GM18907 (cell line): ENCODE results near the gene NPAS1.
A peak's percentile ranks its signal among the peaks of the same experiment; 100 is the strongest.
"Not testable (repeated sequence)": the region's sequence is repeated elsewhere in the genome, so short reads cannot be mapped to it uniquely, and the experiment has no call there.

ENCODE experiments used
- ATAC-seq: cut with Tn5 transposase; IDR thresholded peaks from one replicate; pipeline ENCODE4 v1.9.1; 2021; ENCODE audit warnings: mild to moderate bottlenecking, moderate library complexity; ENCODE audit not compliant: unreplicated experiment

NPAS1 gene

DNA sequence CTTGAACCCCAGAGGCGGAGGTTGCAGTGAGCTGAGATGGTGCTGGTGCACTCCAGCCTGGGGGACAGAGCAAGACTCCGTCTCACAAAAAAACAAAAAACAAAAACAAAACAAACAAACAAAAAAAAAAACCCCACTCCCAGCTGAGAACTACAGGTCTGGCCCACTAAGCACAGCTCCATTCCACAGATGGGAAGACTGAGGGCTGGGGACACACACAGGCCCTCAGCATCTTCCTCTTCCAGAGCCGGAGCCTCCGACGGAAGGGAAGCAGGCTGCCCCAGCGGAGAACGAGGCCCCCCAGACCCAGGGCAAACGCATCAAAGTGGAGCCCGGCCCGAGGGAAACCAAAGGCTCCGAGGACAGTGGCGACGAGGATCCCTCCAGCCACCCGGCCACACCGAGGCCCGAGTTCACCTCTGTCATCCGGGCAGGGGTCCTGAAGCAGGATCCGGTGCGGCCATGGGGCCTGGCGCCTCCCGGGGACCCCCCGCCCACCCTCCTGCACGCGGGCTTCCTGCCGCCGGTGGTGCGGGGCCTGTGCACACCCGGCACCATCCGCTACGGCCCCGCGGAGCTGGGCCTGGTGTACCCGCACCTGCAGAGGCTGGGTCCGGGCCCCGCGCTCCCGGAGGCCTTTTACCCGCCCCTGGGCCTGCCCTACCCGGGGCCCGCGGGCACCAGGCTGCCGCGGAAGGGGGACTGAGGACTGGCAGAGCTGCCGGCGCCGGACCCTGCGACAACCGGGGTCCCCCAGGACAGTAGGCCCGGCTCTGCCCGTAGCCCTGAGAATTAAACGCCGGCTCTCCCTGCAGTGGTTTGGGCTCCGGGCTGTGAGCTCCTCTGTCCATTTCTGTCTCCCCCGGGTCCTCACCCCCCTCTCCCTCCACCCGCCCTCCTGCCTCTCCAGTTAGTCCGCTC lies 25.6 kb downstream of the NPAS1 start:
- no peak for ATAC-seq

GRCh38 chr19:47045867-47046470 lies 26.3 kb downstream of the NPAS1 start:
- no peak for ATAC-seq

- ATAC-seq = no peak
These were observed 27.7 kb downstream of the NPAS1 start for GRCh38 chr19:47047272-47047762.

- peak; percentile 42 for ATAC-seq
These were observed 28.2 kb downstream of the NPAS1 start for GRCh38 chr19:47047763-47048405.

GRCh38 chr19:47049307-47049700 lies 29.7 kb downstream of the NPAS1 start:
- no peak for ATAC-seq

DNA sequence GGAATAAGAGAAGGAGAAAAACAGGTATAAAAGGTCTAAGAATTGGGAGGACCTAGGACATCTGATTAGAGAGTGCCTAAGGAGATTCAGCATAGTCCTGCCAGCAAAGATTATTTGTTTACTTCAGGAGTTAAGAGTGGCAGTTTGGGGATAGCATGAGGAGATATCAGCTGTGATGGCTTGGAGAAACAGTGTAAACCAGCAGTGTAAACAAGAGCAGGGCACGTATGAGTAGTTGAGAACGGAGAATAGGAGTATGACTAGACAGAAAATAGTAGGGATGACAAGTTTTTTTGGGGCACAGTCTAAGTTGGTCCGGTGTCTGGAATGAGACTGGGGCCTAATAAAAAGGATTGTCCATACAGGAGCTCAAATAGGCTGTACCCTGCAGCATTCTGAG lies 30.9 kb downstream of the NPAS1 start:
- not testable (repeated sequence) for ATAC-seq

GRCh38 chr19:47056411-47056810 lies 36.8 kb downstream of the NPAS1 start:
- ATAC-seq = no peak

DNA sequence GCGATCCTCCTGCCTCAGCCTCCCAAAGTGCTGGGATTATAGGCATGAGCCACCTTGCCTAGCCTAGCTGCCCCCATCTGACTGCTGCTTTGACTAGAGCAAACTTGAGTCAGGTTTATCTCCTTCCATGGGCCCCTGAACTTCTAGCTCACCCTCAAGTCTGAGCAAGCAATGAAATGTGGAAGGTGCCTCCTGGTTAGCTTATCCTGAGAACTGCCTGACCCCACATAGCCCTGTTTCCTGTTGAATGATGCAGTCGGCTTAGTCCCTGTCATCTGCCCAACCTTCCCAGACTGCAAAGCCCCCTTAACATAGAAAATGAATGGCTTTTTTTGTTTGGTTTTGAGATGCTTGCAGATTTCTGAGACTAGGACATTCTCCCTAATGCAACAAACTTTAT lies 37.7 kb downstream of the NPAS1 start:
- ATAC-seq = no peak

DNA sequence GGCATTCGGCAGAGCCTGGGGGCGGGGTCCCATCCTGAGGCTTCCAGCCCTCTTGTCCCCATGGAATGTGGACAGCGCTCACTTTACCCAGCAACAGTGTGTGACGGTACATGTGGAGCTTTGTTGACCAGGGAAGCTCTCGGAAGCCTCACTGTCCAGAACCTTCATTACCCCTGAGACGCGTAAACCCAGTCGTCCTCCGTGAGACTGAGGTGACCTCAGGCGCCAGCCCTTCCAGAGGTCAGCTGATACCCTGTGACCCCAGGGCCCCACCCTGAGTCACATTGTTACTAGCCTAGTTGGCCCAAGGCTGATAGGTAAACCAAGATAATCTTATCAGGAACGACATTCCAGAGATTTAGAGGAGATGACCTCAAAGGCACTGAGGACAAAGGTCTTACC lies 39.0 kb downstream of the NPAS1 start:
- no peak for ATAC-seq

DNA sequence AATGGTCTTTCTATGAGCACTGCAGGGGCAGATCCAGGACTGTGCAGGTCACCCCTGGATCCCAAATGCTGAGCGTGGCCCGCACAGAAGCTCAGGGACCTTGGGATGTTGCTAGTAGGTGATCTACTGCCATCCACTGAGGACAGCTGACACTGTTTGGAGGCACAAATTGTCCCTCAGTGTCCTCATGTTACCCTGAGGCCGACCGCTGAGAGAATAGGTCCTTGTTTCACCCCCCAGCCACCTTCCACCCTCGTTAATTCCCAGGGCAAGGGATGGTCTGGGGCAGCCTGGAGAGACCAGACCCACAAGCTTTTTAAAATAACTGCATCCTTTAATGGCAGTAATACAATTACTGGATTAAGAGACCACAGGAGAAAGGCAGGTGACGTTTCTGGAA lies 44.2 kb downstream of the NPAS1 start:
- no peak for ATAC-seq

DNA sequence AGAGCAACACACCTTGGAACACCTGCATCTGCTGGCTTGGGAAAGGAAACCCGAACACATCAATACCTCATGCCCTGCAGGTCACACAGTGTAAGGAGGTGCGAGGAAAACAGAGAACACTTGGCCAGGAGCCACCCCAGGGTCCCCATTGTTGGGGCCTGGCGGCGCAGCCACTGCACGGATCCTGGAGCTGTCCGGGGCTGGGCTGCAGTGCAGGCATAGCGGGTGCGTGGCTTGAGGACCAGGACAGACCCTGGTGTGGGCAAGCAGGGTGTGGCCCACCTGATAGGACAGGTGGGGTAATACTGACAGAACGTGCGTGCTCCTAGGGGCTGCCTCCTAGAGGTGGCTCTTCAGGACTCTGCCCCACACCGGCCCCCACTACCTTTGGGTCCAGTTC lies 45.6 kb downstream of the NPAS1 start:
- no peak for ATAC-seq

GRCh38 chr19:47066376-47067214 lies 47.0 kb downstream of the NPAS1 start:
- ATAC-seq = no peak

DNA sequence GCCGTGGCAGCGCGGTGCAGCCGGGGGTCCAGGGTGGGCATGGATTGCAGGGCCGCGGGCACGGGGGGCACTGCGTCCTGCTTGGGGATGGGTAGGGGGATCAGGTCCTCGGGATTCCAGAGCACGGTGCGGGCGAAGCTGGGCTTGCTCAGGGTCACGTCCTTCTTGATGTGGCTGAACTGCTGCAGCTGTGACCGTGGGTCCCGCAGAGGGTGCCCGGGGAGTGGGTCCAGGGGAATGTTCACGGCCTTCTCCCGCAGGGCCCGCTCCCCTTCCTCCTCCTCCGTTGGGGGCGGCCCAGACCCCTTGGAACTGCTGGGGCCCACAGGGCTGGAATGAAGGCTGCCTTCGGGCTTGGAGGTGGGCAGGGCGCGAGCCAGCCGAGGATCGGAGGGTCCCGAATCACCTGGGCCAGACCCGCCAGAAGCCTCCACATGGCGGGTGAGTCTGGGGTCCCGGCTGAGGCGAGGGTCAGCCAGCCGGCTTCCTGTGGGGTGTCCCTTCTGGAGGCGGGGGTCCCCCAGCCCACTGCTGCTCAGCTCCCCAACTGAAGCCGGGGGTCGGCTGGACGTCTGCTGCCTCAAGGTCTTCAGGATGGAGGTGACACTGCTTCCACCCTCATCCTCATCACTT lies 47.7 kb downstream of the NPAS1 start:
- ATAC-seq = no peak

GRCh38 chr19:47068246-47068645 lies 48.6 kb downstream of the NPAS1 start:
- no peak for ATAC-seq

GRCh38 chr19:47068876-47069406 lies 49.3 kb downstream of the NPAS1 start:
- no peak for ATAC-seq

DNA sequence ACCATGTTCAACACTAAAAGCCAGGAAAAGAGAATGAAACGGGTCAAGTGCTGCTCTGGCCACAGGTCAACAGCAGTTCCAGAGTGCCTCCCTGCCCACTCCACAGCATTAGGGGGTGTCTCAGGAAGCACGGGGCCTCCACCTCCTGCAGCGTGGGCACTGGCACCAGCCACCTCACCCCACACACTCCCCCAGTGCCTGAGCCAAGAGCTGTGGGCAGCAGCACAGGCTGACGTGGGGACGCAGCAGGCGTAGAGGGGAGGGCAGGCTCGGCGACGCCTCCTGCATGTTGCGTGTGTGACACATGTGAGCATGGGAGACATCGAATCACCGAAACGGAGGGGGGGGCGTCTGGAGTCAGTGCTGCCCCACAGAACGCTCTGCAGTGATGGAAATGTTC lies 50.2 kb downstream of the NPAS1 start:
- ATAC-seq = no peak

- no peak for ATAC-seq
These were observed 51.1 kb downstream of the NPAS1 start for GRCh38 chr19:47070756-47071155.

GRCh38 chr19:47071731-47072130 lies 52.1 kb downstream of the NPAS1 start:
- no peak for ATAC-seq

GRCh38 chr19:47072323-47072722 lies 52.7 kb downstream of the NPAS1 start:
- ATAC-seq = no peak

GRCh38 chr19:47073574-47073973 lies 53.9 kb downstream of the NPAS1 start:
- no peak for ATAC-seq
